Astrocyte (in vitro differentiated cells and primary cell): ENCODE data around the gene RAPGEF2.

ENCODE experiments used
- EZH2 ChIP-seq: IDR thresholded peaks from 2 replicates; pipeline ENCODE4 v1.6.1; 2012; ENCODE audit warnings: mild to moderate bottlenecking, low read length, inconsistent platforms; ENCODE audit not compliant: insufficient read depth
- TF ChIP-seq, protein P1 (sequence below): IDR thresholded peaks from 2 replicates; pipeline ENCODE4 v1.5.1; 2011; ENCODE audit warnings: low read depth, mild to moderate bottlenecking, inconsistent platforms, low read length, moderate library complexity; ENCODE audit not compliant: insufficient read depth

DNA sequence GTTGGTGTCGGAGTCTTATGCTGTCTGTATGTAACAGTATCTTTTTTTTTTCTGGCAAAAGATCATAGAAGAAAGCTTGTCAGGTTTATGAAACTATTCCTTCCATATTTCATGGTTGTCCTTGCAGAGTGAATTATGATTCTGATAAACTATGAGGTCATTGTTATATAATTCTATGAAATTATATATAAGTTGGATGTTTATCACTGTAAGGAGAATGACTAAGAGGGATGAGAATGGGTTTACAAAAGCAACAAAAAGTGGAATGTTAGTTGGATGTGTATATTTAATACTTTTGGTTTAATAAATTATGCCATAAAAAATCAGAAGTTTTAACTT is 43.1 kb downstream of the RAPGEF2 start:
- TF ChIP-seq, protein P1, sequence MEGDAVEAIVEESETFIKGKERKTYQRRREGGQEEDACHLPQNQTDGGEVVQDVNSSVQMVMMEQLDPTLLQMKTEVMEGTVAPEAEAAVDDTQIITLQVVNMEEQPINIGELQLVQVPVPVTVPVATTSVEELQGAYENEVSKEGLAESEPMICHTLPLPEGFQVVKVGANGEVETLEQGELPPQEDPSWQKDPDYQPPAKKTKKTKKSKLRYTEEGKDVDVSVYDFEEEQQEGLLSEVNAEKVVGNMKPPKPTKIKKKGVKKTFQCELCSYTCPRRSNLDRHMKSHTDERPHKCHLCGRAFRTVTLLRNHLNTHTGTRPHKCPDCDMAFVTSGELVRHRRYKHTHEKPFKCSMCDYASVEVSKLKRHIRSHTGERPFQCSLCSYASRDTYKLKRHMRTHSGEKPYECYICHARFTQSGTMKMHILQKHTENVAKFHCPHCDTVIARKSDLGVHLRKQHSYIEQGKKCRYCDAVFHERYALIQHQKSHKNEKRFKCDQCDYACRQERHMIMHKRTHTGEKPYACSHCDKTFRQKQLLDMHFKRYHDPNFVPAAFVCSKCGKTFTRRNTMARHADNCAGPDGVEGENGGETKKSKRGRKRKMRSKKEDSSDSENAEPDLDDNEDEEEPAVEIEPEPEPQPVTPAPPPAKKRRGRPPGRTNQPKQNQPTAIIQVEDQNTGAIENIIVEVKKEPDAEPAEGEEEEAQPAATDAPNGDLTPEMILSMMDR: no peak
- TF ChIP-seq EZH2: no peak
